LNCAP (cell line): Measurements from ENCODE around the gene LRCH4.

ENCODE experiments used
- TF ChIP-seq, protein P1 (sequence below): fragments of 450-650 bp; IDR thresholded peaks from 2 replicates; pipeline ENCODE4 v1.5.1; 2017; ENCODE audit warnings: mild to moderate bottlenecking

The LRCH4 gene

GRCh38 chr7:100546129-100546925 lies 39.6 kb downstream of the LRCH4 start:
- TF ChIP-seq, protein P1, sequence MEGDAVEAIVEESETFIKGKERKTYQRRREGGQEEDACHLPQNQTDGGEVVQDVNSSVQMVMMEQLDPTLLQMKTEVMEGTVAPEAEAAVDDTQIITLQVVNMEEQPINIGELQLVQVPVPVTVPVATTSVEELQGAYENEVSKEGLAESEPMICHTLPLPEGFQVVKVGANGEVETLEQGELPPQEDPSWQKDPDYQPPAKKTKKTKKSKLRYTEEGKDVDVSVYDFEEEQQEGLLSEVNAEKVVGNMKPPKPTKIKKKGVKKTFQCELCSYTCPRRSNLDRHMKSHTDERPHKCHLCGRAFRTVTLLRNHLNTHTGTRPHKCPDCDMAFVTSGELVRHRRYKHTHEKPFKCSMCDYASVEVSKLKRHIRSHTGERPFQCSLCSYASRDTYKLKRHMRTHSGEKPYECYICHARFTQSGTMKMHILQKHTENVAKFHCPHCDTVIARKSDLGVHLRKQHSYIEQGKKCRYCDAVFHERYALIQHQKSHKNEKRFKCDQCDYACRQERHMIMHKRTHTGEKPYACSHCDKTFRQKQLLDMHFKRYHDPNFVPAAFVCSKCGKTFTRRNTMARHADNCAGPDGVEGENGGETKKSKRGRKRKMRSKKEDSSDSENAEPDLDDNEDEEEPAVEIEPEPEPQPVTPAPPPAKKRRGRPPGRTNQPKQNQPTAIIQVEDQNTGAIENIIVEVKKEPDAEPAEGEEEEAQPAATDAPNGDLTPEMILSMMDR: no peak

DNA sequence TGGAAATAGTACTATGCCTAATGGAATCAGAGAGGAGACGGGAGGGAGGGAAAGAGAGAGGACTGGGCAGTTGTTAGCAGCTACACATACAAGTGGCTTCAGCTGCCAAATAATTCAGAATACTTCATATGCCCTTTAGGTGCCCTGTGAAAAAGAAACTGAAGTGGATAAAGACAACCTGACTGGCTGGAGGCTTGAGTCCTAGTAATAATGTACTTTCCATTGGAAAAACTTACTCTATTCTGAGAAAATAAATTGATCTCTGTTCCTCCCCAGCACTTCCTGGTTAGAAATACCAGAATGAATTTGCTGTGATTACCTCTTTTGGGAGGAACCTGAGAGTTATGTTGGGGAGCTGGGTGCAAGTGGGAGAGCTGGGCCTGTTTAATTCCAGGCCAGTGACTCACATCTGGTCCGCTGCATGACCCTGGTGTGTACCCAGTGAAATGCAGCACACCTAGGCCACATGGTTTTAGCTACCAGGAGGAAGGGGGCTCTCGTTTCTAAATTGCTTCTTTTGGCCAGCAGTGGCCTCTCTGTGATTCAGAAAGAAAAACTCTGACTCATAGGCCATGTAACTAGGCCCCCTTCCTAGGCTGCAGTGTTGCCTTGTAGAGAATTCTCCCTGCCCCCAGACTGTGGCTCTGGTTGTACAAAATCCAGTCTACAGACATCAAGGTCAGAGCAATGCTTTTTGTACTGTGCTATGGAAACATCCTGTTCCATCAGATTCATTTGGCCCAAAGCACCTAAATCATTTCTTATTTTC lies 40.4 kb downstream of the LRCH4 start:
- TF ChIP-seq, protein P1: no peak

GRCh38 chr7:100544967-100545359 lies 41.0 kb downstream of the LRCH4 start:
- TF ChIP-seq, protein P1: no peak

DNA sequence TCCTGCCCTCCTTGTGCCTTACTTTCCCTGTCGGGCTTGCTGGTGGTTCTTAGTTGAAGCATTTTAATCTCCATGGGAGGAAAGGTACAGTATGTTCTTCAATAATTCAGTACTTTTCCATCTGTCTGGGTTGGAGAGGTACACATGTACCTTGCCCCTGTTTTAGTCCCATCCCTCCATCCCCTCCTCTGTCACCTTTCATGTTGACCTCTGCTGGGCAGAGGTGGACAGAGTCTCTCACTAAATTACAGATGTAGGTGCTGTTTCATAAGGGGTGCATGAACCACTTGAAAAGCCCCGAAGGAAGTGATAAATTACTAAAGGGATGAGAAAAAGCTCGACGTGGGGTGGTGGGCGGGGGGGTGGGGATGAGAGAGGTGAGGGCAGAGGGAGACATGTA lies 41.5 kb downstream of the LRCH4 start:
- TF ChIP-seq, protein P1: no peak

GRCh38 chr7:100543586-100543985 lies 42.3 kb downstream of the LRCH4 start:
- TF ChIP-seq, protein P1: no peak

GRCh38 chr7:100540073-100540723 lies 45.7 kb downstream of the LRCH4 start:
- TF ChIP-seq, protein P1: no peak

DNA sequence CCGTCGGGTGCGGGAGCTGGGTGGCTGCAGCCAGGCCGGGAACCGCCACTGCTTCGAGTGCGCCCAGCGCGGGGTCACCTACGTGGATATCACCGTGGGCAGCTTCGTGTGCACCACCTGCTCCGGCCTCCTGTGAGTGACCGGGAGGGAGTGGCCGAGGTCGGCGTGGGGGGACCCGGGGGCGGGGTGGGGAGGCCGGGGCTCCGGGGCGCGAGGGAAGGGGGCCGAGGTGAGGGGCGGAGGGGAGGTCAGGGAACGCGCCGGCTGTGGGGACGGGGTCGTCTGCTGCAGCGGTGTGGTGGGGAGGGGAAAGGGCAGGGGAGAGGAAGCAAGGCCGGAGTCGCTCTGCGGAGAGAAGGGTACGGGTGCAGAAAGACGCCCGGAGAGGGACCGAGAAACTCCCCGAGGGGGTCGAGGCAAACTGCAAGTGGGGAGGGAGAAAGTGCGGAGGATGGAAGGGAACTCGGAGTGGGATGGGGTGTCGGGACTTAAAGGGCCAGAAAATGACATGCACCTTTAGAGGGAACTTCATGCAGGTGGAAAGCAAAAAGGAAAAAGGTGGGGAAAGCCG lies 46.4 kb downstream of the LRCH4 start:
- TF ChIP-seq, protein P1: no peak
